ENCODE data around the gene AGBL3.
"Not testable (repeated sequence)": the region's sequence is repeated elsewhere in the genome, so short reads cannot be mapped to it uniquely, and the experiment has no call there.

AGBL3 gene

GRCh38 chr7:135012229-135012628, 25.9 kb downstream of the AGBL3 start:
- Histone ChIP-seq H3K9ac (ENCODE audit: insufficient read length, low read depth) (no peak overlapping the region), H3K4me3 (ENCODE audit: insufficient read length, low read depth) (no peak overlapping the region), H3K9me3 (ENCODE audit: insufficient read depth, low read length) (0 out of 2 replicates have a peak, but pooled peaks cover 4% of the 10 kb centered on the region), H3K27me3 (ENCODE audit: insufficient read depth, insufficient read length) (no peaks in the 10 kb centered on the region), H3K4me1 (ENCODE audit: insufficient read depth, insufficient read length) (no peaks in the 10 kb centered on the region), H3K36me3 (ENCODE audit: insufficient read depth, insufficient read length, low read length) (no peaks in the 10 kb centered on the region)
- TF ChIP-seq ZNF274 (IDR thresholded peaks at IDR 0.05; ENCODE audit: low read depth, low read length) (no peak), YY1 (IDR thresholded peaks at IDR 0.05; ENCODE audit: insufficient read depth, insufficient read length) (no peak), SUZ12 (IDR thresholded peaks at IDR 0.05; ENCODE audit: extremely low read depth, insufficient read depth, insufficient read length) (no peak)
- no peak for DNase-seq (ENCODE audit: low read depth, low spot score)

- Histone ChIP-seq H3K27me3 (ENCODE audit: insufficient read depth, insufficient read length) (no peaks in the 10 kb centered on the region), H3K4me1 (ENCODE audit: insufficient read depth, insufficient read length) (no peaks in the 10 kb centered on the region), H3K4me3 (ENCODE audit: insufficient read length, low read depth) (no peak overlapping the region), H3K9me3 (ENCODE audit: insufficient read depth, low read length) (no peaks in the 10 kb centered on the region), H3K36me3 (ENCODE audit: insufficient read depth, insufficient read length, low read length) (no peaks in the 10 kb centered on the region), H3K9ac (ENCODE audit: insufficient read length, low read depth) (no peak overlapping the region)
- DNase-seq (ENCODE audit: low read depth, low spot score): no peak
- TF ChIP-seq ZNF274 (IDR thresholded peaks at IDR 0.05; ENCODE audit: low read depth, low read length): no peak
- TF ChIP-seq YY1 (IDR thresholded peaks at IDR 0.05; ENCODE audit: insufficient read depth, insufficient read length): no peak
- no peak for TF ChIP-seq SUZ12 (IDR thresholded peaks at IDR 0.05; ENCODE audit: extremely low read depth, insufficient read depth, insufficient read length)
Measured at GRCh38 chr7:135023622-135024021, 37.3 kb downstream of the AGBL3 start.

GRCh38 chr7:135035252-135035651, 48.9 kb downstream of the AGBL3 start:
- no peak for DNase-seq (ENCODE audit: low read depth, low spot score)
- Histone ChIP-seq H3K27me3 (ENCODE audit: insufficient read depth, insufficient read length) (no peaks in the 10 kb centered on the region), H3K4me1 (ENCODE audit: insufficient read depth, insufficient read length) (no peaks in the 10 kb centered on the region), H3K4me3 (ENCODE audit: insufficient read length, low read depth) (no peak overlapping the region), H3K9ac (ENCODE audit: insufficient read length, low read depth) (no peak overlapping the region), H3K36me3 (ENCODE audit: insufficient read depth, insufficient read length, low read length) (no peaks in the 10 kb centered on the region), H3K9me3 (ENCODE audit: insufficient read depth, low read length) (no peaks in the 10 kb centered on the region)
- no peak for TF ChIP-seq SUZ12 (IDR thresholded peaks at IDR 0.05; ENCODE audit: extremely low read depth, insufficient read depth, insufficient read length)
- TF ChIP-seq YY1 (IDR thresholded peaks at IDR 0.05; ENCODE audit: insufficient read depth, insufficient read length): no peak
- no peak for TF ChIP-seq ZNF274 (IDR thresholded peaks at IDR 0.05; ENCODE audit: low read depth, low read length)

- not testable (repeated sequence) for H3K27me3 ChIP-seq (ENCODE audit: insufficient read depth, insufficient read length); H3K4me1 ChIP-seq (ENCODE audit: insufficient read depth, insufficient read length); DNase-seq (ENCODE audit: low read depth, low spot score); H3K9me3 ChIP-seq (ENCODE audit: insufficient read depth, low read length); H3K9ac ChIP-seq (ENCODE audit: insufficient read length, low read depth); H3K4me3 ChIP-seq (ENCODE audit: insufficient read length, low read depth); H3K36me3 ChIP-seq (ENCODE audit: insufficient read depth, insufficient read length, low read length)
Measured at GRCh38 chr7:135067017-135067416, 80.7 kb downstream of the AGBL3 start.

- no peak for TF ChIP-seq YY1 (IDR thresholded peaks at IDR 0.05; ENCODE audit: insufficient read depth, insufficient read length)
- no peak for TF ChIP-seq ZNF274 (IDR thresholded peaks at IDR 0.05; ENCODE audit: low read depth, low read length)
- TF ChIP-seq SUZ12 (IDR thresholded peaks at IDR 0.05; ENCODE audit: extremely low read depth, insufficient read depth, insufficient read length): no peak
- DNase-seq (ENCODE audit: low read depth, low spot score): no peak
Measured at GRCh38 chr7:135074096-135074495, 87.8 kb downstream of the AGBL3 start.

GRCh38 chr7:135074531-135074930, 88.2 kb downstream of the AGBL3 start:
- Histone ChIP-seq H3K9me3 (ENCODE audit: insufficient read depth, low read length) (no peaks in the 10 kb centered on the region), H3K36me3 (ENCODE audit: insufficient read depth, insufficient read length, low read length) (no peaks in the 10 kb centered on the region), H3K27me3 (ENCODE audit: insufficient read depth, insufficient read length) (no peaks in the 10 kb centered on the region), H3K4me3 (ENCODE audit: insufficient read length, low read depth) (no peak overlapping the region), H3K9ac (ENCODE audit: insufficient read length, low read depth) (no peak overlapping the region), H3K4me1 (ENCODE audit: insufficient read depth, insufficient read length) (no peaks in the 10 kb centered on the region)
- TF ChIP-seq ZNF274 (IDR thresholded peaks at IDR 0.05; ENCODE audit: low read depth, low read length) (no peak), YY1 (IDR thresholded peaks at IDR 0.05; ENCODE audit: insufficient read depth, insufficient read length) (no peak), SUZ12 (IDR thresholded peaks at IDR 0.05; ENCODE audit: extremely low read depth, insufficient read depth, insufficient read length) (no peak)
- DNase-seq (ENCODE audit: low read depth, low spot score): no peak

More at GRCh38 chr7:135074096-135074495, 87.8 kb downstream of the AGBL3 start:
- H3K9me3 ChIP-seq (ENCODE audit: insufficient read depth, low read length): no peaks in the 10 kb centered on the region
- no peaks in the 10 kb centered on the region for H3K4me1 ChIP-seq (ENCODE audit: insufficient read depth, insufficient read length)
- H3K4me3 ChIP-seq (ENCODE audit: insufficient read length, low read depth): no peak overlapping the region
- no peaks in the 10 kb centered on the region for H3K36me3 ChIP-seq (ENCODE audit: insufficient read depth, insufficient read length, low read length)
- no peaks in the 10 kb centered on the region for H3K27me3 ChIP-seq (ENCODE audit: insufficient read depth, insufficient read length)
- no peak overlapping the region for H3K9ac ChIP-seq (ENCODE audit: insufficient read length, low read depth)

- no peak overlapping the region for H3K9ac ChIP-seq (ENCODE audit: insufficient read length, low read depth)
- no peak for TF ChIP-seq YY1 (IDR thresholded peaks at IDR 0.05; ENCODE audit: insufficient read depth, insufficient read length)
- no peak for TF ChIP-seq ZNF274 (IDR thresholded peaks at IDR 0.05; ENCODE audit: low read depth, low read length)
- no peak for TF ChIP-seq SUZ12 (IDR thresholded peaks at IDR 0.05; ENCODE audit: extremely low read depth, insufficient read depth, insufficient read length)
- H3K27me3 ChIP-seq (ENCODE audit: insufficient read depth, insufficient read length): no peaks in the 10 kb centered on the region
- H3K36me3 ChIP-seq (ENCODE audit: insufficient read depth, insufficient read length, low read length): no peaks in the 10 kb centered on the region
- no peaks in the 10 kb centered on the region for H3K4me1 ChIP-seq (ENCODE audit: insufficient read depth, insufficient read length)
- no peaks in the 10 kb centered on the region for H3K9me3 ChIP-seq (ENCODE audit: insufficient read depth, low read length)
- no peak overlapping the region for H3K4me3 ChIP-seq (ENCODE audit: insufficient read length, low read depth)
- peak; percentile 16 for DNase-seq (ENCODE audit: low read depth, low spot score)
Measured at GRCh38 chr7:135075716-135076115, 89.4 kb downstream of the AGBL3 start.

- no peaks in the 10 kb centered on the region for H3K9me3 ChIP-seq (ENCODE audit: insufficient read depth, low read length)
- no peak overlapping the region for H3K9ac ChIP-seq (ENCODE audit: insufficient read length, low read depth)
- TF ChIP-seq SUZ12 (IDR thresholded peaks at IDR 0.05; ENCODE audit: extremely low read depth, insufficient read depth, insufficient read length): no peak
- no peak for TF ChIP-seq ZNF274 (IDR thresholded peaks at IDR 0.05; ENCODE audit: low read depth, low read length)
- H3K36me3 ChIP-seq (ENCODE audit: insufficient read depth, insufficient read length, low read length): no peaks in the 10 kb centered on the region
- no peak overlapping the region for H3K4me3 ChIP-seq (ENCODE audit: insufficient read length, low read depth)
- H3K4me1 ChIP-seq (ENCODE audit: insufficient read depth, insufficient read length): no peaks in the 10 kb centered on the region
- no peak for DNase-seq (ENCODE audit: low read depth, low spot score)
- H3K27me3 ChIP-seq (ENCODE audit: insufficient read depth, insufficient read length): no peaks in the 10 kb centered on the region
Measured at GRCh38 chr7:135076882-135077281, 90.6 kb downstream of the AGBL3 start.
